BJ (cell line): Measurements from ENCODE around the gene HHAT. TPM values are rescaled to one million over a fixed set of nuclear protein-coding genes. Genes with fewer than 3 reads are reported as not detected.

Experiments used
- CTCF ChIA-PET: fragments of 350-600 bp; formaldehyde crosslinking; extraction: SDS; loops from one replicate; lab custom pipeline; 2021; ENCODE audit warnings: antibody characterized with exemption, inconsistent platforms; lab: Yijun Ruan, JAX
- POLR2A ChIA-PET: fragments of 300-600 bp; sonication (Branson Sonifier 250); formaldehyde crosslinking; extraction: SDS; loops from one replicate; lab custom pipeline; 2021; ENCODE audit warnings: antibody characterized with exemption; lab: Charles Lee
- DNase-seq: peaks from one replicate; pipeline ENCODE4 v3.0.0-alpha.2; 2011; ENCODE audit warnings: low read depth
- H3K27me3 ChIP-seq: 2 replicates; pipeline ENCODE4 v1.6.0; 2011; ENCODE audit warnings: low read length; ENCODE audit not compliant: control insufficient read depth, insufficient read depth
- H3K36me3 ChIP-seq: 2 replicates; pipeline ENCODE4 v1.5.1; 2011; ENCODE audit warnings: low read length; ENCODE audit not compliant: control insufficient read depth, insufficient read depth
- H3K4me3 ChIP-seq: 2 replicates; pipeline ENCODE4 v1.5.1; 2011; ENCODE audit warnings: low read depth, mild to moderate bottlenecking, control low read depth, low read length
- polyA plus RNA-seq: library from polyadenylated mRNA; depleted of rRNA; stranded (reverse); fragments of >200 nt; gene quantifications from 2 replicates; pipeline ENCODE4 v1.2.3, GENCODE V29; 2011
- TF ChIP-seq, protein P1 (sequence below): IDR thresholded peaks from 2 replicates; pipeline ENCODE4 v1.5.1; 2011; ENCODE audit warnings: low read depth, mild to moderate bottlenecking, control low read depth, inconsistent platforms, low read length, moderate library complexity; ENCODE audit not compliant: insufficient read depth

HHAT gene
- polyA plus RNA-seq, 1 experiment: 6.6 TPM

DNA sequence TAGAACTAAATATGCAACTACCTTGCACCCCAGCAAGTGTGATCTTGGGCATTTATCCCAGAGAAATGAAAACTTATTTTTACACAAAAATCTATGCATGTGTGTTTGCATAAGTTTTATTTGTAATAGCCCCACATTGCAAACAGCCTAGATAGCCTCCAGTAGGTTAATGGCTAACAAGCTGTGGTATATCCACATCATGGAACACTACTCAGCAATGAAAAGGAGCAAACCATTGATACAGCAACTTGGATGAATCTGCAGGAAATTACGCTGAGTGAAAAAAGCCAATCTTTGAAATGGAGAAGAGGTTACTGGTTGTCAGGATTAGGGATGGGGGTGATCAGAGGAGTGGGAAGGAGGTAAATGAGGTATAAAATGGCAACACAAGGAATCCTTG, 67.8 kb downstream of the HHAT start:
- CTCF ChIA-PET: interaction anchor here (6.6 to 16.3 kb wide), 2 partner anchors 22 to 34 kb away, joined by 25 to 287 read pairs; no protein-coding TSS in a partner anchor

DNA sequence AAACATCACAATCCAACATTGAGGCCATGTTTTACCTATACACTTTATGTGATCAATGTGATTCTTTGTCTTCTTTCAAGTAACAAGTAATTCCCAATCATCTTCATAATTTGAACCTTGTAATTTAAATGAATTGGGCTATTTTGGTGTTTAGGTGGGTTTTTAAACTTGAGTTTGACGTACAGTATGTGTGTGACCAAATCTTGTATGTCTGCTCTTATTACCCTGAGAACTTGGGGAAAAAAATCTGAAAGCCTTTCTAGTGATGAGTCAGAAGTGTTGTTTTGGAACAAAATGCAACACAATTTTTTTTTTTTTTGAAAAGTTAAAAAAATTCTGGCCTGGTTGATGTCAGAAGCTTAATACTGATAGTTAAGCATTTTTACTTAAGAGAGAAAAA, 68.5 kb downstream of the HHAT start:
- DNase-seq: no peak
- TF ChIP-seq, protein P1, sequence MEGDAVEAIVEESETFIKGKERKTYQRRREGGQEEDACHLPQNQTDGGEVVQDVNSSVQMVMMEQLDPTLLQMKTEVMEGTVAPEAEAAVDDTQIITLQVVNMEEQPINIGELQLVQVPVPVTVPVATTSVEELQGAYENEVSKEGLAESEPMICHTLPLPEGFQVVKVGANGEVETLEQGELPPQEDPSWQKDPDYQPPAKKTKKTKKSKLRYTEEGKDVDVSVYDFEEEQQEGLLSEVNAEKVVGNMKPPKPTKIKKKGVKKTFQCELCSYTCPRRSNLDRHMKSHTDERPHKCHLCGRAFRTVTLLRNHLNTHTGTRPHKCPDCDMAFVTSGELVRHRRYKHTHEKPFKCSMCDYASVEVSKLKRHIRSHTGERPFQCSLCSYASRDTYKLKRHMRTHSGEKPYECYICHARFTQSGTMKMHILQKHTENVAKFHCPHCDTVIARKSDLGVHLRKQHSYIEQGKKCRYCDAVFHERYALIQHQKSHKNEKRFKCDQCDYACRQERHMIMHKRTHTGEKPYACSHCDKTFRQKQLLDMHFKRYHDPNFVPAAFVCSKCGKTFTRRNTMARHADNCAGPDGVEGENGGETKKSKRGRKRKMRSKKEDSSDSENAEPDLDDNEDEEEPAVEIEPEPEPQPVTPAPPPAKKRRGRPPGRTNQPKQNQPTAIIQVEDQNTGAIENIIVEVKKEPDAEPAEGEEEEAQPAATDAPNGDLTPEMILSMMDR: no peak
- Histone ChIP-seq H3K27me3 (no peaks in the 10 kb centered on the region), H3K4me3 (no peak overlapping the region), H3K36me3 (no peaks in the 10 kb centered on the region)
- POLR2A ChIA-PET: no interaction called here
- CTCF ChIA-PET: interaction anchor here (6.6 to 16.3 kb wide), 2 partner anchors 23 to 35 kb away, joined by 25 to 287 read pairs; no protein-coding TSS in a partner anchor

More for the DNA sequence above, 67.8 kb downstream of the HHAT start:
- POLR2A ChIA-PET: no interaction called here
- Histone ChIP-seq H3K4me3 (no peak overlapping the region), H3K27me3 (no peaks in the 10 kb centered on the region), H3K36me3 (no peaks in the 10 kb centered on the region)
- no peak for DNase-seq
- TF ChIP-seq, protein P1: no peak

DNA sequence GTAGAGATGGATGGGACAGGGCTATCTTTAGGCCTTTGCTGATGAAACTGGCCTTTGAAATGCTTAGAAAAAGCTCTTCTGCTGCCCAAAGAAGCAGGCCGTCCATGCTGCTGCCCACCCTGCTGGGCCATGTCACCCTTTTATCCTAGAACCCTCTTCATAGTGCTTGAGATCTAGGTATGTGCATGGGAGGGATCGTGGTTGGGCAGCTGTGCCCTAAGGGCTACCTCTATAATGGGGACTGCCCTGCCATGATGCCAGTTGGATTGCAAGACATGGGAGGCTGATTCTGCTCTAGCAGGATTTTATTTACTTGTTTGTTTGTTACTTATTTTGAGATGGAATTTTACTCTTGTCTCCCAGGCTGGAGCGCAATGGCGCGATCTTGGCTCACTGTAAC, 69.0 kb downstream of the HHAT start:
- CTCF ChIA-PET: interaction anchor here (6.6 to 16.3 kb wide), 2 partner anchors 23 to 35 kb away, joined by 25 to 287 read pairs; no protein-coding TSS in a partner anchor

DNA sequence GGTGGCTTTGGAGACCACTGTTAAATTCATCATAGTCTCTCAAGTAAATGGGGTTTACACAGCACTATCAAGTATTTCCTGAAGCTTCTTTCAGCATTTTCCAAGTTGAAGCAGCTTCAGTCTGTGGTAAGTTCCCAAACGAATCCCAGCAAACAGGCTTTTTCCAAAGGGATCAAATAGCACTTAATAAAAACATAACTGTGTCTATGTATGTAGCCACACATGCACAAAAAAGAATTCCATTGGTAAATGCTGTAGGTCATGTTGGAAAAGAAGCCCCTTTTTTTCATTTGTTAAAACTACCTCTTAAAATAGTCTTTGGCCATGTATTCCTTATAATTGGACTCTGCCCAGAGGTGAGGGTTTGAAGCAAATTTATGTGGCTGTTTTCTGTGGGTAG, 69.8 kb downstream of the HHAT start:
- ChIA-PET POLR2A (no interaction called here), CTCF (interaction anchor here (16.3 kb wide), 1 partner anchor 36 kb away, joined by 287 read pairs; no protein-coding TSS in a partner anchor)
- TF ChIP-seq, protein P1: no peak
- Histone ChIP-seq H3K4me3 (no peak overlapping the region), H3K27me3 (no peaks in the 10 kb centered on the region), H3K36me3 (no peaks in the 10 kb centered on the region)
- DNase-seq: no peak

More for the DNA sequence above, 69.0 kb downstream of the HHAT start:
- no peaks in the 10 kb centered on the region for H3K27me3 ChIP-seq
- no peaks in the 10 kb centered on the region for H3K36me3 ChIP-seq
- DNase-seq: no peak
- TF ChIP-seq, protein P1: no peak
- POLR2A ChIA-PET: no interaction called here
- no peak overlapping the region for H3K4me3 ChIP-seq

DNA sequence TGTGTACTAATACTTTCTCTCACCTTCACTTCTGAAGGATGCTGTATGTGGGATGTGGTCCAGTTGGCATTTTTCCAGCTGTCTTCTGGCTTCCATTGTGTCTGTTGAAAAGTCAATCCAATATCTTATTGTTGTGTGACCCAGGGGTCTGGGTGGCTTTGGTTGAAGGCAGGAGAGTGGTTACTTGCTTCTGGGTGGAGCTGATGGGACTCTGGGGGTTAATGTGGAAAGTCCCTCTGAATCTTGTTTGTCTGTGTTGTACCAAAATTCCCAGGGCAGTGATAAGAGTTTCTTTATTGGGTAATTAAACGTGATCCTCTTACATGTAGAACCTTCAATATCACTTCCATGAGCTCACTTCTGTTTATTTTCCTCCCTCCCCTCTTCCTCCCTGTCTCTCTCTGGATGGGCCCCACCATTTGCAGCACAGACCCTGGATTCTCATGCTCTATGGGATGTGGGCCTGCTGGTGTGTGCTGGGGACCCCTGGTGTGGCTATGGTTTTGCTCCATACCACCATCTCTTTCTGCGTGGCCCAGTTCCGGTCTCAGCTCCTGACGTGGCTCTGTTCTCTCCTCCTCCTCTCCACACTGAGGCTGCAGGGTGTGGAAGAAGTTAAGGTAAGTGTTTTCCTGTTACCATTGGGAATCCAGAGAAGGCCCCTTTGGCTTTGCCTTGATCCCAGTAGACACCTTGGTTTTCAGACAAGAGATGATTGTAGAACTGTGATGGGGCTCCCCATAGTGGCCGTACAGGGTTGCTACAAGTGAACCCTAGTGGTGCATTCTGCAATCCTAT, 71.5 kb downstream of the HHAT start:
- H3K36me3 ChIP-seq: no peaks in the 10 kb centered on the region
- no peak for DNase-seq
- ChIA-PET POLR2A (no interaction called here), CTCF (interaction anchor here (0.6 to 16.3 kb wide), 19 partner anchors 16 to 778 kb away, joined by 3 to 287 read pairs (median 4); no protein-coding TSS in a partner anchor)
- TF ChIP-seq, protein P1: peak; percentile 92
- no peaks in the 10 kb centered on the region for H3K27me3 ChIP-seq
- H3K4me3 ChIP-seq: no peak overlapping the region
